Measurements from ENCODE around the gene MGAT1. TPM values are rescaled to one million over a fixed set of nuclear protein-coding genes. Genes with fewer than 3 reads are reported as not detected.

The MGAT1 gene
- total RNA-seq: 61.7 and 67.6 TPM in 2 replicates

DNA sequence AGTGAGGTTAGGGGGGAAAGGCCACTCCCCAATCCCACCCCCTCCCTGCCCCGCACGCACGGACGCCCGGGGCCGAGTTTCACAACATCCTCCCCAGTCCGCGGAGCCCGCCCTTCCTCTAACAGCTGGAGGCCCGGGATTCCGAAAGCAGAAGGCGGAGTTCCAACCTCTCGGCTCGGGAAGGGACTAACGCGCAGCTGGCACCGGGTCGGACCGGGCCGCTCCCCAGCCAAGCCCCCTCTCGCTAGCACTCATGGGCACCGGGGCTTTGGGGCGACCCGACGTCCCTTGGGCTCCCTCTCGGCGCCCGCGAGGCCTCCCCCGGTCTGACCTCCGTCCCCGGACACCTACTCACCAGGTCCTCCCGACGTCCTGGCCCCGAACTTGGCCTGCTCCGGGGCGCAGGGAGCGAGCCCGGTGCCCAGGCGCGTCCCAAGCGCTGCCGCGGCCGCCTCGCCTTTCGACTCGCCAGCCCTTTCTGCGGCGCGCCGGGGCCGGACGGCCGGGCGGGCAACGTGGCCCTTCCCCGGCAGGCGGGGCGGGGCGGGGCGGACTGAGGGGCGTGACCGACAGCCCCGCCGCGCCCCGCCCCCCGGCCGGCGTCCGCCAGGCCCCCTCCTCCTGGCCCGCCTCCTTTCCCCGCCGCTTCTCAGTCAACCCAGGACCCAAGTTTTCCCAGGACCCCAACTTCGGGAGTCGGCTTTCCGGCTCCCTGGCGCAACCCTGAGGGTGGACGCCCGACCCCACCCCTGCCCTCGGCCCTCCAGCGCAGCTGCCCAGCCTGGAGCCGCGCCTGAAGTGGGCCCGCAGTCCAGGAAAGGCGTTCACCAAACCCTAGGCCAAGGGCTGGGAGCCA is at the start of gene MGAT1:
Gene MGAT1, minus strand, starts transcription at position 482 of the 856 bp plus-strand sequence. CDS start 9,835 bp downstream, outside the sequence.

GRCh38 chr5:180739958-180740357 is 62.6 kb downstream of the MGAT1 start, which contains the start of gene OR2Y1:
OR2Y1 (minus strand) TSS chr5:180740058; CDS start chr5:180740058, 0 bp downstream.

Other genes starting within 250 kb of the MGAT1 start
- gene SCGB3A1, start 211.3 kb downstream of the MGAT1 start, total RNA-seq: not detected in 2 replicates
- 0.13 and 0.31 TPM in 2 replicates for gene FLT4, start 153.2 kb downstream of the MGAT1 start, total RNA-seq
- not detected in 2 replicates for gene OR2Y1, start 62.7 kb downstream of the MGAT1 start, total RNA-seq
- 17.4 and 18.0 TPM in 2 replicates for gene ZFP62, start 58.5 kb upstream of the MGAT1 start, total RNA-seq
- not detected in 2 replicates for gene BTNL8, start 96.4 kb upstream of the MGAT1 start, total RNA-seq
- gene BTNL3, start 186.0 kb upstream of the MGAT1 start, total RNA-seq: not detected in 2 replicates
- gene BTNL9, start 237.5 kb upstream of the MGAT1 start, total RNA-seq: not detected in 2 replicates